ENCODE results near the gene CHST14. TPM values are rescaled to one million over a fixed set of nuclear protein-coding genes. Genes with fewer than 3 reads are reported as not detected.

CHST14 gene, protein sequence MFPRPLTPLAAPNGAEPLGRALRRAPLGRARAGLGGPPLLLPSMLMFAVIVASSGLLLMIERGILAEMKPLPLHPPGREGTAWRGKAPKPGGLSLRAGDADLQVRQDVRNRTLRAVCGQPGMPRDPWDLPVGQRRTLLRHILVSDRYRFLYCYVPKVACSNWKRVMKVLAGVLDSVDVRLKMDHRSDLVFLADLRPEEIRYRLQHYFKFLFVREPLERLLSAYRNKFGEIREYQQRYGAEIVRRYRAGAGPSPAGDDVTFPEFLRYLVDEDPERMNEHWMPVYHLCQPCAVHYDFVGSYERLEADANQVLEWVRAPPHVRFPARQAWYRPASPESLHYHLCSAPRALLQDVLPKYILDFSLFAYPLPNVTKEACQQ
- 17.7 and 20.3 TPM in 2 replicates for total RNA-seq (2021; fragmentation: NEBNext Ultra II Directional; extraction: Animal tissue kit (Norgen Biotek cat#: 25700))
- polyA plus RNA-seq (2011; rRNA removed), result 13.4 and 15.2 TPM in 2 replicates
- 10.0 TPM for polyA plus RNA-seq (2011; cell fraction: cytosol; rRNA removed)
- 14.9 TPM for polyA plus RNA-seq (2011; cell fraction: nucleus; rRNA removed)
- polyA plus RNA-seq (2012, experiment 1 of 2), result 16.1 to 20.5 TPM (median 18.5 TPM) in 4 replicates
- polyA plus RNA-seq (2012, experiment 2 of 2), result 21.7 TPM
- polyA plus RNA-seq (2013, experiment 1 of 2), result 19.8 TPM
- polyA plus RNA-seq (2013, experiment 2 of 2), result 20.1 TPM
- 7.0 and 8.4 TPM in 2 replicates for polyA minus RNA-seq (2011; rRNA and poly(A)+ RNA removed)
- polyA minus RNA-seq (2011; cell fraction: cytosol; rRNA and poly(A)+ RNA removed), result 13.4 TPM
- polyA minus RNA-seq (2011; cell fraction: nucleus; rRNA and poly(A)+ RNA removed), result 6.5 TPM
- long read RNA-seq, experiment 1, transcript CHST14-201 (1 exons, 3,574 nt), result major isoform, 28 of 28 reads
- long read RNA-seq, experiment 1, partial matches to known transcripts, result 0 of 28 reads
- long read RNA-seq, experiment 1, other reads (novel, unspliced or antisense), result 0 of 28 reads
- long read RNA-seq, experiment 2, transcript CHST14-201 (1 exons, 3,574 nt), result major isoform, 22 of 22 reads
- long read RNA-seq, experiment 2, partial matches to known transcripts, result 0 of 22 reads
- long read RNA-seq, experiment 2, other reads (novel, unspliced or antisense), result 0 of 22 reads

DNA sequence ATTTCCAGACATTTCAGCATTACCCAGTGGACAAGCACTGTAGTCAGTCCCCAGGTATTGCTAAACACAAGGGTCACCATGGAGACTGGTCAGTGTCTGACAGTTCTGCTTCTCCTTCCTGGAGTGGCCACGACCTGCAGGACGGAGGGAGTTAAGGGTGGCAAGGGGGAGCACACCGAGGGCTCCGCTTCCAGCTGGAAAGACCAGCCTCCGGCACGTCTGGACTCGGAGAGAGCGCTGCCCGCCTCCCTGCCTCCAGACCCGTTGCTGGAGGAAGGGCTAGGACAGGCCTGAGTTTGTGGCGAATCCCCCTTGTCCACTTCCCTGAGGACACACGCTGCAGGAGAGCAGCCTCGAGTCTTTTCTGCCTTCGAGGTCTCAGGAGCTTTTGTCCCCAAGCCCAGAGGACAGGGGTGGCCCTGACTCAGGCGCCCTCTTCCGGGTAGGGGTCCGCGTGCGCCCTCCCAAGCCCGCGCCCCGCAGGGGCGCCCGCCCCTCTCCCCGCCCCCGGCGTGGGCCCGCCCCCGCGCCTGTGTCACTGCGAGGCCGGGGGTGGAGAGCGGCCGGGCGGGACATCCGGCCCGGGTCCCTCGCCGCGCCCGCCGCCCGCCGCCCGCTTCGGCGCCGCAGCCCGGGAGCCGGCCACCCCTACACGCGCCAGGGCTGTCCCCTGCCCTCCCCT is at the start of gene CHST14:
CHST14 (plus strand) TSS at position 562 of the 682 bp plus-strand sequence. CDS start 230 bp downstream, outside the sequence.
- Histone ChIP-seq H2BK15ac (ENCODE audit: low read length) (peak within 1 kb of the TSS; percentile 95; the same call in 1 of the 2 replicates), H3K79me2 (ENCODE audit: control insufficient read depth in 1 of 2, insufficient read depth in 2 of 2, low read length in 2 of 2) (no peaks in the 10 kb centered on the region), H3K9me3 (ENCODE audit: insufficient read depth in 2 of 2, low read depth in 1 of 2, low read length in 1 of 2) (no peaks in the 10 kb centered on the region), H2BK20ac (ENCODE audit: low read length) (no peak within 1 kb of the TSS; the same call in 1 of the 2 replicates), H4K91ac (replicated peaks; ENCODE audit: insufficient read length, low read length) (peak within 1 kb of the TSS; percentile 50), H3K9ac (replicated peaks in 1 of 4; ENCODE audit: extremely low read depth in 1 of 4, low read depth in 3 of 4, low read length in 3 of 4) (peak within 1 kb of the TSS; percentile 44 to 65 (median 50)), H2BK12ac (ENCODE audit: low read depth, low read length) (peak within 1 kb of the TSS; percentile 84; the same call in 1 of the 2 replicates), H3K23ac (ENCODE audit: insufficient read length) (no peak within 1 kb of the TSS), H3K56ac (replicated peaks; ENCODE audit: insufficient read length, low read depth, low read length) (peak within 1 kb of the TSS; percentile 32), H4K5ac (ENCODE audit: insufficient read length, low read depth, low read length) (peak within 1 kb of the TSS; percentile 31), H3K4me3 (ENCODE audit: extremely low read depth in 1 of 4, insufficient read depth in 2 of 4, low read depth in 3 of 4, low read length in 4 of 4) (peak within 1 kb of the TSS; percentile 68 to 87 (median 71)), H3K27ac (ENCODE audit: low read depth, low read length) (peak within 1 kb of the TSS; percentile 57; the same call in 1 of the 2 replicates), H3K27me3 (replicated peaks in 1 of 4; ENCODE audit: control insufficient read depth in 3 of 4, extremely low read depth in 1 of 4, insufficient read depth in 3 of 4, low read length in 3 of 4) (peaks cover 0 to 3% (median 0%) of the 10 kb centered on the region in 4 experiments; a peak in 1 of 7 replicates), H3K18ac (ENCODE audit: extremely low read depth, low read length) (peak within 1 kb of the TSS; percentile 60), H2BK5ac (ENCODE audit: low read depth, low read length) (peak within 1 kb of the TSS; percentile 78; the same call in 1 of the 2 replicates), H4K20me1 (replicated peaks in 1 of 2; ENCODE audit: control insufficient read depth in 1 of 2, insufficient read depth in 2 of 2, low read length in 2 of 2) (peaks cover 1 to 8% of the 10 kb centered on the region in 2 experiments), H4K8ac (ENCODE audit: extremely low read depth, insufficient read depth, low read length) (no peak within 1 kb of the TSS), H3K36me3 (ENCODE audit: control insufficient read depth in 2 of 4, insufficient read depth in 4 of 4, low read length in 3 of 4) (peaks cover 4 to 16% (median 10%) of the 10 kb centered on the region in 4 experiments; a peak in 6 of 8 replicates), H3K79me1 (ENCODE audit: low read depth, low read length) (peaks cover 7% of the 10 kb centered on the region; the same call in 1 of the 2 replicates), H3K23me2 (ENCODE audit: low read depth, low read length) (peaks cover 16% of the 10 kb centered on the region), H3K14ac (ENCODE audit: insufficient read length) (no peak within 1 kb of the TSS), H2AFZ (ENCODE audit: low read length) (peak within 1 kb of the TSS; percentile 33; the same call in 1 of the 2 replicates), H3K4ac (replicated peaks; ENCODE audit: insufficient read length, low read depth, low read length) (peak within 1 kb of the TSS; percentile 91), H2AK5ac (ENCODE audit: low read depth, low read length) (0 out of 2 replicates have a peak within 1 kb of the TSS, but pooled peaks have one; percentile 94), H2BK120ac (replicated peaks; ENCODE audit: low read depth, low read length) (no peak within 1 kb of the TSS), H3K4me1 (replicated peaks in 1 of 4; ENCODE audit: control insufficient read depth in 3 of 4, insufficient read depth in 4 of 4, low read length in 3 of 4) (peaks cover 0 to 17% (median 10%) of the 10 kb centered on the region in 4 experiments; a peak in 6 of 7 replicates), H3K4me2 (ENCODE audit: insufficient read depth in 1 of 2, low read depth in 2 of 2, low read length in 2 of 2) (peak within 1 kb of the TSS; percentile 87 to 91)
- 11% methylated on average over 14 of the region's 52 CpGs; no CpG with 5 or more reads in 1 of the 2 experiments for WGBS, 2 experiments (ENCODE audit: extremely low coverage in 1 of 2, insufficient coverage in 1 of 2, insufficient read length in 1 of 2, insufficient replicate concordance in 2 of 2, low coverage in 1 of 2, low lambda C conversion rate in 2 of 2, missing lambda C conversion rate in 1 of 2)
- peak; percentile 27 to 72 for DNase-seq (ENCODE audit: low read depth in 1 of 2, low spot score in 2 of 2)
- POLR2A ChIA-PET (ENCODE audit: partially characterized antibody), result interaction anchor here (0.9 to 3.5 kb wide), 12 partner anchors 8 to 84 kb away, joined by 3 to 21 read pairs (median 4); partner anchors contain the start of genes BAHD1 and IVD
- CTCF ChIA-PET (ENCODE audit: partially characterized antibody), result interaction anchor here (0.5 to 2.4 kb wide), 9 partner anchors 12 to 1464 kb away, joined by 3 to 12 read pairs (median 6); no protein-coding TSS in a partner anchor
- FAIRE-seq, result peak; percentile 60
- 0 out of 2 replicates have a peak, but pooled peaks have one; percentile 9 for TF ChIP-seq TAF1 (IDR thresholded peaks at IDR 0.05; ENCODE audit: low read depth, low read length)
- TF ChIP-seq CHD1 (IDR thresholded peaks at IDR 0.05; ENCODE audit: low read depth, low read length), result no peak
- no peak for TF ChIP-seq TBP (IDR thresholded peaks at IDR 0.05; ENCODE audit: low read depth, low read length)
